Measurements from ENCODE around the gene TIPARP.
"Not testable (repeated sequence)": the region's sequence is repeated elsewhere in the genome, so short reads cannot be mapped to it uniquely, and the experiment has no call there.

The TIPARP gene

DNA sequence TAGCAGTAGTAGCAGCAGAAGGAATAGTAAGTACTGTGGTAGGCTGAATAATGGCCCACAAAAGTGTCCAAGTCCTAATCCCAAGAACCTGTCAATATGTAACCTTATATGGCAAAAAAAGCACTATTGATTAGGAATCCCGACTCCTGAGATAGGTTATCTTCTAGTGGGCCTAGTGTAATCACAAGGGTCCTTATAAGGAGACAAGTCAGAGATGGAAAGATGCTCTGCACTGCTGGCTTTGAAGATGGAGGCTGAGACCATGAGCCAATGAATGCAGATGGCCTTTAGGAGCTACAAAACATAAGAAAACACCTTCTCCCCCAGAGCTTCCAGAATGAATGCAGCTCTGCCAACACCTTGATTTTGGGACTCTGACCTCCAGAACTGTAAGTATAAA is 36.0 kb downstream of the TIPARP start:
- DNase-seq (ENCODE audit: low spot score), result no peak

DNA sequence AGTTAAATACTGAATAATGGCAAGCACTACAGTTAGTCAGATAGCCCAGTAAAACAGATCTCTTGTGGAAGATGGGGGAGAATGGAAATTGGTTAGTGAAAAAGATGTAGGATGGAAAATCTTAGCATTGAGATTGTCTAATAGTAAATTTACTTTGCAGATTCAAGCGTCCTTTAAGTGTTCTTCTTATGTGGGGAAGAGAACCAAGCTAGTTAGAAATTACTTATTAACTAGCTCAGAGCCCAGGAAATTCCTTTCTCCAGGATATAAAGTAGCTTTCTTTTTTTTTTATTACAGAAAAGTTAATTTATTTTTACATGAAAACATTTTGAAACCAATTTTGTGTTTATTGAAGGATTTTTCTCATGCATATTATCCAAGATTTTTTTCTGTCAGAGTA is 36.7 kb downstream of the TIPARP start:
- no peak for DNase-seq (ENCODE audit: low spot score)

DNA sequence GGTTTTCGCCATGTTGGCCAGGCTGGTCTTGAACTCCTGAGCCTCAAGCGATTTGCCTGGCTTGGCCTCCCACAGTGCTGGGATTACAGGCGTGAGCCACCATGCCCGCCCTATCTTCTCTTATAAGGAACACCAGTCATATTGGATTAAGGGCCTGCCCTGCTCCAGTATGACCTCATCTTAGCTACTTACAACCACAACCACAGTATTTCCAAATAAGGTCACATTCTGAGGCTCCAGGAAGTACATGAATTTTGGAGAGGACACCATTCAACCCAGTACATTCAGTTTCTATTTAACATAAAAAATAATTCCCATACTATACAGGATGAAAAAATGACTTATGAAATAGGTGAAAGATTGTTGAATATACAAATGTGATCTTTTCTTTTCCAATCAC is 37.6 kb downstream of the TIPARP start:
- DNase-seq (ENCODE audit: low spot score), result not testable (repeated sequence)

DNA sequence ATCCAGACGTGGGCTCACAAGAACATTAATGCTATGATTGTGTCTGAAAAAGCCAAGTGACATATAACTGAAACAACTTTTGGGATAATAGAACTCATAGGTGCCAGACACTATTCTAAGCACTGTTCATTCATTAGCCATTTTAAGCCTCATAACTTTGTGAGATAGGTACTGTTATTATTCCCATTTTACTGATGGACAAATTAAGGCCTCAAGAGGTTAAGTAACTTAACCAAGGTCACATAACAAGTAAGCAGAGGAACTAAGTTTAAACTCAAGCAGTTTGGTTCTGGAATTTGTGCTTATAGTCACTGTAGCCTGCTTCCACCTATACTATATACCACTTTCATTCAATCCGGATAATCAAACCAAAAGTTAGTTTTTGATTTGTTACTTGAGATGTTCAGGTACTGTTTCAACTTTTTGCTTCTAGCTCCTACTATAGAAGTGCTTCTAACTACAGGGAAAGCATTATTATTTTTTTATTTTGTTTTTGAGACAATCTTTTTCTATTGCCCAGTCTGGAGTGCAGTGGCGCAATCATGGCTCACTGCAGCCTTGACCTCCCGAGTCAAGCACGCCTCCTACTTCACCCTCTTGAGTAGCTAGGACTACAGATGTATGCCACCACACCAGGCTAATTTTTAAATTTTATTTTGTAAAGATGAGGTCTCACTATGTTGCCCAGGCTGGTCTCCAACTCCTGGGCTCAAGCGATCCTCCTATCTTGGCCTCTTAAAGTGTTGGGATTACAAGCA is 41.9 kb downstream of the TIPARP start:
- DNase-seq (ENCODE audit: low spot score), result no peak

DNA sequence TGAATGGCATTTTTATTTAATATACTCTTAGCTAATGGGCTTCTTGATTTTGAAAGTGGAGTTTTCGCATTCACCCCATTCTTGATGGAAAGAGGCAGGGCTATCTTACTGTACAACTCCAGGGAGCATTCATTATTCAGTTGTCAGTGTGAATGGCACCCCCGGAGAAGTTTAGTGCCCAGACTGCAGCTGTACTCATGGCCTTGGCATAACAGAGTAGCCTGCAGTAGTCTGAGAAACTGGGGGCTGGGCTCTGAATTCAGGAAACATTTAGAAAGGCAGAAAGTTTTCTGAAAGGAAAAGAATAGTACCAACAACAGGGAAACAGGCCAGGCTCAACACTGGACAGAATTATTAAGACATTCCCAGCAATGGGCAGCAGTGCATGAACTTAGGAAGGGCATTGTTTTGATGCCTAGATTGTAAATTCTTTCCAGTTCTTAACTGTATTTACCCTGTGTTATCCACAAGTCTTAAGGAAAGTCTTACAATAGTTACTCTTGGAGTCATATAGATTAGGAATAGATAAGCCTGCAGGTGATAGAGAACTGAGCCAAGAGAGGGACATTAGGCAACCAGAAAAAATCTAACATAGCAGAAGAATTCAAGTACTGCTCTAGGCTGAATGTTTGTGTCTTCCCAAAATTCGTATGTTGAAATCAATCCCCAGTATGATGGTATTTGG is 44.4 kb downstream of the TIPARP start:
- no peak for DNase-seq (ENCODE audit: low spot score)

DNA sequence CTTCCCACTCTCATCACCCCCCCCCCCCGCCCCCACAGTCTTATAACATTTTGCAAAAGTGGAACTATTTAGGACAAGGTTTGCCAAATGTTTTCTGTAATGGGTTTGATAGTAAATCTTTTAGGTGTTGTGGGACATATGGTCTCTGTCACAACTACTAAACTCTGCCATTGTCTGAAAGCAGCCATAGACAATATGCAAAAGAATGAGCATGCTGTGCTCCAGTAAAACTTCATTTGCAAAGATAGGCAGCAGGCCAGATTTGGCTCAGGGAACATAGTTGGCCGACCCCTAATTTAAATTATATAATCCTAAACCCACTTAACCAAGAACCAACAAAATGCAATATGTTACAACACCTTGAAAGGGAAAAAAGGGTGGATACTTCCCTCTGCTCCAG is 46.4 kb downstream of the TIPARP start:
- no peak for DNase-seq (ENCODE audit: low spot score)

DNA sequence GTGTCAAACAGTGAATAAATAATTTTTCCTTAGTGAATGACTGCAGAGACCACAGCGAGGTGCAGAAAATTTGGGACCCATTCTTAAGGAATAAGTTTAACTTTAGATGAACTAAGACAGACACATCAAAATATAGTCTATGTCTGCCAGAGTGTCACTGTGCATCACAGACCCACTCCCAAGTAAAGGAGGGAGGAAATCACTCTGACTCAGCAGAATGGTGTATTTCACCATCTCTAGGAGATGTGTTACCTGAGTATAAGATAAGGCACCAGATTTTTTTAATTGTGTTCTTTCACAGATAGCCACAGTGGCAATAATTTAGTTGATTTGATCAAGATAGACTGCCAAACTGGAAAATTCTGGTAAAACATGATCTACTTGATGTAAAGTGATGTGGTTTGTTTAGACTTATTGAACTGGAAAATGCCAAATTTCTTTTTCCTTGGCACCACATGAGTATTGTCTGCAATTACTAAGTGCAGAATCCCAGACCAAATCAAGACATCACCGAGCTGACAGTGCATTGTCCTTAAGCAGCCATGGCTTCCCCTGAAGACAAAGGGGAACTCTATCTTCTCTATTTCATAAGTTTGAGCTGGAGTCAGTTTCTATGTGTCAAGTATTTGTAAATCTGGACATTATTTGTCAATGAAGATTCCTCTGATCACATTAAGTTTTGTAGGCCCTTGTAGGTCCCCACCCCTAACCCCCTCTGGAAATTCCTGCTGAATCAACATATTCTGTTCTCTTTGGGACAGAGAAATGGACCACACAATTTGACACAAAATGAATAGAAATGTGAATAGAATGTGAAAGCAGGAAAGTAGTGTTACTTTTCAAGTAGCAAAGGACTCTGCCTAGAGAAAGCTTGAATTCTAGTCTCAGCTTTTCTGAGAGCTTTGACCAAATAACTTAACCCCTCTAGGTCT is 47.6 kb downstream of the TIPARP start:
- DNase-seq (ENCODE audit: low spot score), result no peak

DNA sequence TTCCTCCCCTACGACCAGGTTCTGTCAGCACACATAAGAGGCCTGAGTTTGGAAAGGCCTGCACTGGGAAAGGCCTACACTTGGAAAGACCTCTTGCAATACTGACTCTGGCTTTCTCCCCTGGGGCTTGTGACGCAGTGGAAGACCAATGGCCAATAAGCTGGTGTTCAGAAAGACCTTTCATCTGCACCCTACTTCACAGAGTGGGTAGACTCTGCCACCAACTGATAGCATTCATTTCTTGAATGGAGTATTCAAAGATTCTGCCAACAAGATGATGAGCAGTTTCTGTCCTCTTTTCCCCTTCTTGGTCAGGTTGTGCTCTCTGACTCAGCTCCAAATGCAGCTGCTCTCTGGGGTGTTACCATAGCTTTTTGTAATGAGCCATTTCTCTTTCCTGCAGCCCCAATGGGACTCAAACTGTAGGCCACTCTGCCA is 48.8 kb downstream of the TIPARP start:
- no peak for DNase-seq (ENCODE audit: low spot score)

DNA sequence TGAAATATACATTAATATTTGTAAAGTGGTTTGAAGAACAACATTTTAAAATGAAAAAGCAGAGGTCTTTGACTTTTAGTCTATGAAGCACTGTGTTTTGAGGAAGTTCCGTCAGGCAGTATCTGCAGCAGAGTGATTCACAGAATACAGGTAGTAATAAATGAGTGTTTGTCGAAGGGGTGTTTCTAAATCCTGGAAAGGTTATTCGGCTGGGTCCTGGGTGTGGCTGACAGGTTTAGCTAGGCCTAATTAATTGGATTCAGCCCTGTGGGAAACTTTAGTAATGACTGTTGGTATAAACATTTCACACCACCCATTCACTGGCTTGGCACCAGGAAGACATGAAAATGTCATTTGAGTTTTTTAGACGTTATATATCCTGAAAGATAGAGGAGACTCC is 51.3 kb downstream of the TIPARP start:
- no peak for DNase-seq (ENCODE audit: low spot score)

DNA sequence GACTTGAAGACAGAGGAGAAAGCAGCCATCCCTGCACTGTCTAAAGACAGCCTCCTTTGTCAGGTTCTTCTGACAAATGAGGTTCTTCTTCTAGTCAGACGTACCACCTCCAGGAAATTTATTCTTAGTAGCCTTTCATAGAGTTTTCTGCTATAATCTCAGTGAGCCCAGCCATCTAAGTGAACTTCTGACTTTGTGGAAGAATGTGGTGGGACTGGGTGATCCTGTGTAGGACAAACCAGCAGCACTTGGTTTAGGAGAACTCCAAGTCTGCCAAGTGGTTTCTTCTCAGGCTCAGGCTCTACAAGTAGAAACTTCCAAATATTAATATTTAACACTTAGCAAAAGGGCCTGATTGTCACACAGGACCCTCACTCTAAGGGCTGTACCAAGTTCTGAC is 52.1 kb downstream of the TIPARP start:
- DNase-seq (ENCODE audit: low spot score), result no peak

DNA sequence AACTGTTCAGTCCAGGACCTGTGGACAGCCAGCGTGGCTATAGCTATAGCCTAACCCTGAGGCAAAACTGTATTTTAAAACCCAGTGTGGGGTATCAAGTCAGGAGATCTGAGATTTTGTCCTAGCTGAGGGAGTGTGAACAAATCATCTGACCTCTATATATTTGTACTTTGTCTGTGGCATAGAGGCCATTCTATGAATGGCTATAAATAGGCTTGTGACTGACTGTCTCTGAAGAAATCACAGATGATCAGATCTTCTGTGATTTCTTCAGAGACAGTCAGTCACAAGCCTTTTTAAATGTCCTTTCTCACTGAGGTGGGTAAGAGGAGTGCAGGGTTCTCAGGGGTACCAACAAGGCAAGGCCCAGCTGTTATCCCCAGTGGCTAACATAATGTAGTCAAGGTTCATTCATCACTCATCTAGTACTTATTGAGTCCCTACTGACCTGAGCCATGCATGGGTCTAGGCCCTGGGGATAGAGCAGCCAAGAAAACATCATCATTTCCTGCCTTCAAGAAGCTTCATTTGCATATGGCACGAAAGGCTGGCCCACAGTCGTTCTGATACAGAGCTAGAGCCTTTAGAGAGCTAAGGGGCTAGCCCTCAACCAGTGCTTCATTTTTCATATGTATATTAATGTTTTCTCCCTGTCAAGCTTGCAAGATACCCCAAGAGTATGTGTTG is 53.3 kb downstream of the TIPARP start:
- DNase-seq (ENCODE audit: low spot score), result no peak

DNA sequence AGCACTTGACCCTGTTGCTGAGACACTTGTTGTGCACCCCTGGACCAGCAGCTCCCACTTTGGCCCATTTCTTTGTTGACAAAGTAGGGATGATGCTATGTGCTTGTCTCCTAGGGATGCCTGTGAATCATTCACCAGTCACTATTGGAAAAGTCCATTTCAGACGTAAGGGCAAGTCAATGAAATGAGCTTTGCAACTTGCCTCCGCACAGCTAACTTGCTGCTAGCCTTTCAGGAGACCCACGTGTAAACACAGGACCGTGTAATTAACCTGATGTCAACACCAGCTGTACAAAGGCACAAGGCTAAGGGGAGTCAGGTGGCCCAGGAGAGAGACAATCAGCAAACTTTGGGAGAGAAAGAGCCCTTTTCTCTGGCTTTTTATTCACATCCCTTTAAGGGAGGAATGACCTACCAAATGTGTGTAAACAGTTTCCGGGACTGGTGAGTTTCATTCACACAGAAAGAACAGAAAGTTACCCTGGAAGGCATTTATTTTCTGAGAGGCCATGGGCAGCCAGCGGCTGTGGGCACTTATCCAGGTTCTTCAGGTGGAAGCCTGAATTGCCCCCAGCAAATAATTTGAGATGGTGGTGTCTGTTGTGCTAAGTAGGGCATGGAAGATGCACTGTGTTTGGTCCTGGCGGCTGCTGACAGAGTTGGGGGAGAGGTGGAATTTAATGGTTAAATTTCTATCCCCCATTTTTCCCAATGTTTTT is 54.0 kb downstream of the TIPARP start:
- DNase-seq (ENCODE audit: low spot score), result no peak

DNA sequence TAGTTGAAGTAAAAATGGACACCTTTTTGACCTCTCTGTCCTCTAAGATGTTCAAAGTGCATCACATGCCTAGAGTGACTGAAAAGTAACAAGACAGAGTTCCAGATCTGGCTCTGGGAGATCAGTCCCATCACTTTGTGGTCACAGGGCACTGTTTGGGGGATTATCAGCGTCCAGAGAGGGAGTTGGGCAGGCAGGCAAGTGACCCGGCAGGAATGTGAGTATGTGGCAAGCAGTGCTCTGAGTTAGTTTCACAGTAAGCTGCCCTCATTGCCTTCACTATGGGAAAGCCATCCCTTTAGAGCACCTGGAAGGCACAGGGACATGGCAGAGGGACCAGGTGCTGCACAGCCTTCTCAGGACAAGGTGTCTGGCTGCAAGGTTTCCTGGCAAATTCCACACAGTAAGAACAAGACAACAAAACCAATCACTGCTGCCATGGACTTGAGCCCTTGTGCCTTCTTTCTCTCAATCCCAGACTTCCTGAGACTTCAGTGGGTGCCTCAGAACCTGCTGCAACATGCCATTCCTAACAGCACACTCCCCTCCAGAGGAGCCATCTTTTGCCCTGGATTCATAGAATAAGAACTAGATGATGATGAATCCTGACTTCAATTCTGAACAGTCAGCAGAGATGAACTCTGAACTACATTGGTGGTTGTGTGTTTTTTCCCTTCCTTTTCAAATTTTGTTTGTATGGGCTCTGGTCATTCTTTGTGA is 55.2 kb downstream of the TIPARP start:
- no peak for DNase-seq (ENCODE audit: low spot score)

DNA sequence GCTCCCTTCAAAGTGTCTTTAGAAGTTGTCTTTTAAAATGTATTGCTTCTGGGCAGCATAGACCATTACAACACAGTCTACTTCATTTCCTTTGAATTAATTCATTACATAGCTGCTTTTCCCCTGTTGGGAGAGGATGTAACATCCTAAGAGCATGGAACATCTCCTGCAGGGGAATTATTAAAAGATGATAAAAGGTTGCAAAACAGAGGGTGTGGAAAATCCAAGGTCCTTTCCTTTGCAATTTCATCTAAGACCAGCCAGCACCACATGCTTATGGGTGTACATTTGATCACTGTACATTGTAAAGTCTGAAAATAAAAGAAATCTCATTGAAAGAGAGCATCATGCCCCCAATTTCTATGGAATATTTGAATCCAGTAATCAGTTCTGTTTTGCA is 57.4 kb downstream of the TIPARP start:
- no peak for DNase-seq (ENCODE audit: low spot score)

DNA sequence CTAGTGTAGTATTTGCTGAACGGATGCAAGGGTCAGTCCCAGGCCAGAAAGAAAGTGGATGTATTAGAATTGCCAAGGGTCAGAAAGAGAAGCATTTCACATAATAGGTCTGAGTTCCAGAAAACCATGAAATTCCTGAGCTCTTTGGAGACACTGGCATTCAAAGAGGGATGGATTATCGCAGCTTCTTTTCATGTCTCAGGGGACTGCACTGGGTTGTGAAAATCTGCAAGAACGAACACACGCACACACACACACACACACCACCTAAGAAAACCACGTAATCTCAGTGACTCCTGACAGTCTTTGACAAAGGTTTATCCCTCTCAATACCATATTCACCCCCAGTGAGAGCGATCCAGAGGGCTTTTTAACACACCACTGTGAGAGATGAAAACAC is 57.9 kb downstream of the TIPARP start:
- no peak for DNase-seq (ENCODE audit: low spot score)

DNA sequence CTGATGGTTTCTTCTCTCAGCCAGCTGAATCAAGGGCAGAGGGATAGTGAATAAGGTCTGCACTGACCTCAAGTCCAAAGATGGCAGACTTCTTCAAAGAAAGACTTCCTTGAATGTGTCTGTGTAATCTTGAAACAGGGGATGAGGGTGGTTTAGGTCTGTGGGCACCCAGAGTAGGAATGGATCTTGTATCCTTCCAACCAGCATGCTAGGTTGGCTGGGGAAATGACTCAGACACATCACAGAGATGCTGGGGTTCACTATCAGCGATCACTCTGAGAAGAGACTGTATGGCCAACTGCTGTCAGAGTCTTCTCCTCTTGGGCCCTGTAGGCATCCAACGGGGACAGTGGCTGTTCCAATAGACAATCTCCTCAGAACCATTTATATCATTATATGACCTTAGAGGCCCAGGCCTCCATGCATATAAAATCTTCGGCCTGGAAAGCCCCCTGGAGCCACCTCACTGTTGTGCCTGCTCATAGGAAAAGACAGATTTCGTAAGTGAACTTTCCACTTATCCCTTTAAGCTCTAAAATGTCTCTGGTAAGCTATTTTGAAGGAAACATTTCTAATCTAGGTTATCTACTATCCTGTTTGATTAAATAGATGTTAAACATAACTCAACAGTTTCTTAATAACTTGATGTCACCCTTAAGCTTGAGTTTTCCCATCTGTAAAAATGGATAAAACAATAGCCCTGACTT is 58.5 kb downstream of the TIPARP start:
- DNase-seq (ENCODE audit: low spot score), result no peak

DNA sequence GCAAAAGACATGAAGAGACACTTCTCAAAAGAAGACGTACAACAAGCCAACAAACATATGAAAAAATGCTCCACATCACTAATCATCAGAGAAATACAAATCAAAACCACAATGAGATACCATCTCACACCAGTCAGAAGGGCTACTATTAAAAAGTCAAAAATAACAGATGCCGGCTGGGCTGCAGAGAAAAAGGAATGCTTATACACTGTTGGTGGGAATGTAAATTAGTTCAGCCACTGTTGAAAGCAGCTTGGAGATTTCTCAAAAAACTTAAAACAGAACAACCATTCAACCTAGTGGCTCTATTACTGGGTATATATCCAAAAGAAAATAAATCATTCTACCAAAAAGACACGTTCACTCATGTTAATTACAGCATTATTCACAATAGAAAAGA is 60.3 kb downstream of the TIPARP start:
- DNase-seq (ENCODE audit: low spot score), result not testable (repeated sequence)

DNA sequence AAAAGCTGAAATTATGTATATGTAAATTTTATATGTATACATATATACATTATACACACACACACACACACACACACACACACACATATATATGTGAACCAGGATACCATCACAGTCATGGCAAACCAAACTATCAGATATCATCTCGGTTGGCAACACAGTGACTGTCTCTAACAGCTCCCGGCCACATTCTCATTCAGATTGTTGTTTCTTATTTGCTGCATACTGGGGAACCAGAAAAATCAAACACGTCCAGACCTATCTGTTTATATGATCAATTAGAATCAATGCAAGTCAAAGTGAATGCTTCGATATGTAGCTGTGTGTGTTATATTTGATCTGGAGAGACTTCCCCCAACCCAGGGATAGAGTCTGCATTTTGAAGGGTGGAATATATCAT is 61.1 kb downstream of the TIPARP start:
- no peak for DNase-seq (ENCODE audit: low spot score)

DNA sequence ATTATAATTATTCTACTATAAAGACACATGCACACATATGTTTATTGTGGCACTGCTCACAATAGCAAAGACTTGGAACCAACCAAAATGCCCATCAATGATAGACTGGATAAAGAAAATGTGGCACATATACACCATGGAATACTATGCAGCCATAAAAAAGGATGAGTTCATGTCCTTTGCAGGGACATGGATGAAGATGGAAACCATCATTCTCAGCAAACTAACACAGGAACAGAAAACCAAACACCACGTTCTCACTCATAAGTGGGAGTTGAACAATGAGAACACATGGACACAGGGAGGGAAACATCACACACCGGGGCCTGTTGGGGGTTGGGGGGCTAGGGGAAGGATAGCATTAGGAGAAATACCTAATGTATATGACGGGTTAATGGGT is 62.7 kb downstream of the TIPARP start:
- not testable (repeated sequence) for DNase-seq (ENCODE audit: low spot score)

DNA sequence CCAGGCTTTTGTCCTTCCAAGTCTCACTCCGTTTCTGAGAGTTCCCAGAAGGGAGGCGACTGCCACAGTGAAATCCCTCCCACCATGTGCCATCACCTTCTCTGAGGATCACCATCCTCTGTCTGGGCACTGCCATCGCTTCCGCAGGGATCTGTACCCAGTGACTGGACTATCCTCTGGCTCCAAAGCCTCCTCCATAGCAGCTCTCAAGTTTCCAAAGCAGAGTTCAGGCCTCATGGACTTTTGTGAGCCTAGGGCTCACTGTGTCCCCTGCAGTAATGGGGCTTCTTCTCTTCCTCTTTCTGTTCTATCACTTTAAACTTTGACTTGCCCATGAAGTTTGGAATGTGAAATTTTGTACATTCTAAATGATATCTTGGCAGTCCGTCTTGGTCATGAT is 63.9 kb downstream of the TIPARP start:
- no peak for DNase-seq (ENCODE audit: low spot score)
